Stimulated activated CD4-positive, alpha-beta T cell treated with anti-CD3 and anti-CD28 coated beads, Interleukin-2, amount 100 ng/mL, for 4 hours (primary cell): ENCODE measurements around the gene GOLGA7B.

ENCODE experiments used
- DNase-seq: peaks from one replicate; pipeline ENCODE4 v3.0.0-alpha.2; 2020; ENCODE audit warnings: low read depth

The GOLGA7B gene

DNA sequence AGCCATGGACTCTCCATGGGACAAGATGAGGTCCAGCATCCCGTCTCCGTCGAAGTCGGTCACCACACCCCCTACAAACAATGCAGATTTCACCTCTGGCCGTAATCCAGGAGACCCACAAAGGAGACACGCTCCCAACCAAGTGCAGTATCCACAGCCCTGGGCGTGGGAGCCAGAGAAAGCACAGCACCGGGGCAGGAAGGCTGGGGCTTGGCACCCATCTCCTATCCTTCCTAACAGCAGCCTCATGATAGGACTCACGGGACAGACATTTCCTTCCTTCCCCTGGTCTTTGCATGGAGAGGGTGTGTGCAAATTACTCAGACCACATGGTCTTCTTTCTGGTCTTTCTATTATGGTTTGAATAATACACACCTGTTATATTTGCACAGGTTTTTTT is 46.3 kb downstream of the GOLGA7B start:
- DNase-seq = no peak

GRCh38 chr10:97896756-97897358 is 47.2 kb downstream of the GOLGA7B start:
- no peak for DNase-seq

DNA sequence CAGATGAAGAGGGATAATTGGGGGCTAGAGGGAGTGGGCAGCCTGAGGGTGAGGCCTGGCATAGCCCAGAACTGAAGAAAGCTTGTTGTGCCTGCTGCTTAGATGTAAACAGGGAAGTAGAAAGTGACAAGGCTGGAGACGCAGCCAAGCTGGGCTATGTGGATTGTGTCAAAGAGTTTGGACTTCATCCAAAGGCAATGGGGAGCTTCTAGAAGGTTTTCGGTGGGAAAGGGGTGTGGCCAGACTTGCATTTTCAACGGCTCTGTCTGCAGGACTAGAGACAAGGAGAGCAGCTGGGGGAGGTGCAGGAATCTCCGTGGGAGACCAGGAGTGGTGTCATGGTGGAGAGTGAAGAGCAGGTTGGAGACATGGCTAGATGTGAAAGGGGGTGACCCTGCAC is 48.8 kb downstream of the GOLGA7B start:
- no peak for DNase-seq

DNA sequence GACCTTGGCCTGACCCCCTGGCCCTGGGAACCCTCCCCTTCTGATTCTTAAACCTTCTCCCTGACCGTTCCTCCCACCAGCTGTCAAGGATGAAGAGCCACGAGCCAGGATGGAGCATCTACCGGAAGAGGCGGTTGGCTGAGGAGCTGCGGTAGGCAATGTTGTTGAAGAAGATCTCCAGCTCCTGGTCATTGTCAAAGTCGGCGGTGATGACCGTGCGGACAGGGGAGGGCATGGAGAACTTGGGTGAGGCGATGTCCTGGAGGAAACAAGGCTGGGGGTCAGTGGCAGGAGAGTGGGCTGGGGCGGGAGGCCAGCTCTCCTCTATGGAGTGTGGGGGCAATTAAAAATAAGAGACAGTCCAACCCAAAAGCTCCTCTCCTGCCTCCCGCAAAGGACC is 51.7 kb downstream of the GOLGA7B start:
- no peak for DNase-seq

GRCh38 chr10:97903128-97904017 is 53.7 kb downstream of the GOLGA7B start:
- no peak for DNase-seq

DNA sequence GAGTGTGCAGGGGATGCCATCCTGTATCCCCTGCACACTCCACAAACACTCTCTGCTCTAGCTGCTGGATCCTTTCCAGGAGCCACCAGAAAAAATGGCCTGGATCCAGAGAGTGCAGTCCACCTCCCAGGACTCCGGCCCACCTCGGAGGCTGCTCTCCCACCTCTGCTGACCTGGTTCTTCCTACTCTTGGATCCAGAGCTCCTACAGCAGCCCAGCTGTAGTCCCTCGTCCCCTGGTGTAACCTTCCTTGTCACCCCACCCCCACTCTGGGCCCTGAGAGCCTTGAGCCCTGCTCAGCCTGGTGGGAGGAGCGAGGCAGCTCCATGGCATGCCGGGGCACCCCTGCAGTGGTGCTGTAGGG is 54.4 kb downstream of the GOLGA7B start:
- no peak for DNase-seq

- no peak for DNase-seq
These were observed 54.9 kb downstream of the GOLGA7B start for GRCh38 chr10:97904576-97904975.

GRCh38 chr10:97905276-97905675 is 55.6 kb downstream of the GOLGA7B start:
- no peak for DNase-seq

GRCh38 chr10:97907211-97907610 is 57.6 kb downstream of the GOLGA7B start:
- DNase-seq = no peak

DNA sequence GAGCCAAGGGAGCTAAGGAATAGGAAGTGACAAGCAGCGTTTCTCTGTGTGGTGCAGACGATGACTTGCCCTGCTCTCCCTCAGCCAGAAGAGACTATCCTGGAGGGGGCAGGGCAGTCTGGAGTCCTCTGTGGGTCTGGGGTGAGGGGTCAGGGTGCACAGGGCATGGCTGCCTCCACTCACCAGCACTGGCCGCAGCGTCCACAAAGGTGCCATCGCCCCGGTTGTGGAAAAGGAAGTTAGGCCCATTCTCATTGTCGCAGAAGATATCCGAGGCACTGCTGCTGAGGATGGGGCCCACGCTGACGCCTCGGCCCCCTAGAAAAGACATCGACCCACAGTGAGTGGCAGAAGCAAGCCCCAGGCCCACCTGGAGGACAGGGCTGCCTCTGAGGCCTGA is 58.2 kb downstream of the GOLGA7B start:
- DNase-seq = no peak

DNA sequence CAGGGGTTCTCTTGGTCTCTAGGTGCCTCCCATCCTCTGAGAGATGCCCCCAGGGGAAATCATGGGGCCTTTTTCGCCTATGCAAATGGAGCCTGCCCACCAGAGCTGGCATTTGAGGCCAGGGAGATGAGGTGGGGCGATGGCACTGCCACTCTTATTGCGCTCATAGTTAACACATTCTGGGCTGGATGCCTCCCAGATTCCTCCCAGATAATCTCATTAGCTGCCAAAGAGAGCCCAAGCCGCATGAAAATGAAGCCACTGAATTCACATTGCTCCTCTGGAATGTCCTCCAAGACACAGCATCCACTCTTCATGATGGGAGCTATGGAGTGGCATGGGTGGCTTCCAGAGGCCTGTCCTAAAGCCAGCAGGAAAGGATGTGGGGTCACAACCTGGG is 61.0 kb downstream of the GOLGA7B start:
- DNase-seq = no peak

DNA sequence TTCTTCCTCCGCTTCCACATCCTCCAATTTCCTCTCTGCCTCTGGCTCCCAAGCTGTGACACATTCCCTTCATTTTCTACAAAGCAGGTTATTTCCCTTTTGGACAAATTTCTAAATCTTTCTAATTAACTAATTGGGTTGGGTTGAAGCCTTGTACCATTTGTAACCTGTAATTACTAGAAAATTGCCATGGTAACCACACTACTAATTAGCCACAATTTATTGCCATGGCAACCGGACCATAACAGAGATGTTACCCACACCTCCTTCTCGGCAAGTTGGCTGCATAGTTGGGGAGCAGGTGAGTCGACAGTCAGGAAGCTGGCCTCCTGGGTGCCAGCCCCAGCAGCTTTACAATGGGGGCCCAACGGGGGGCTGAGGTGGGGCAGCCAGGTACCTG is 61.6 kb downstream of the GOLGA7B start:
- DNase-seq = no peak

- no peak for DNase-seq
These were observed 63.5 kb downstream of the GOLGA7B start for GRCh38 chr10:97913193-97913592.

DNA sequence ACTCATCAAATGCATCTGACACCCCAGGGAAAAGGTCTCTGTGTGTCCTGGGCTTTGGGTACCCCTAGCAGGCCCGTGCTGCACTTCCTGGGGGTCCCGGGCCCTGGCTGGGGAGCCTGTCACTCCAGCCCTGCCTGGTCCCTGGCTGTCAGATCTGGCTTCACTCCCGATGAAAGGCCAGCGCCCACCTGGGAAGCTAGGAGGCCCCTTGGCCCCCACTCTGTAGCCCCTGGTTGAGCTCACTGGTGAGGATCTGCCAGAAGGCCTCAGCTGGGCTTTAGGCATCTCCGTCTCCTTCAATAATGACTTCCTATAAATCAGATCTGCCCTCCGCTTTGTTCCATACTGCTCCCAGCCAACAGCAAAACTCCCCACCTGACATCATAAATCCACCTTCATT is 64.0 kb downstream of the GOLGA7B start:
- DNase-seq = no peak

DNA sequence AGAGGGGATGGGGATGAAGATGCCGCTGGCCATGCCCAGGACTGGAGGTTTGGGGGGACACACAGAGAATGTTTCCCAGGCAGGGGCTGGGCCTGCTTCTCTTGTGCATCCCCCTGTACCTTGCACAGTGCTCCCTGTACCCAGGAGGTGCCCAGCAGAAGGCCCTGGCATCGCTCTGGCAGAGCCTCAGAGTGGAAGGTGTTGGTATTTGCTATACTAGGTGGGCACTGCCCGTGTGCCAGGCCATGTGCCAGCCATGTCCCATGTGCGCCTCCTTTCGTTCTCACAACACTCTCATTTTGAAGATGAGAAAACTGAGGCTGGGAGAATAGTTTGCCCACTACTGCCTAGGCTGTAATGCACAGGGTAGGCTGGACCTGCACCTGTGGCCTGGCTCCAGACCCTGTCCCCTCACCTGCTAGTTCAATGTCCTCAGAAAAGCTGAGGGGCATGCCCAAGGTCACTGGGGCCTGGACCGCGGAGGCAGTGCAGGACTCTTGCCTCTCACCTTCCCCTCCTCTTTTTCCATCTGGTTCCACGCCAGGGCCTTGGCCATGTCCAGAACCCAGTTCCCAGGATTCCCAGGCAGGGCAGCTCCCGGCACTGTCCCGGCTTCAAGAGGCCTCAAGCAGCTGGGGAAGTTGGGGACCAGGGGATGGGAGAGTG is 64.7 kb downstream of the GOLGA7B start:
- no peak for DNase-seq

DNA sequence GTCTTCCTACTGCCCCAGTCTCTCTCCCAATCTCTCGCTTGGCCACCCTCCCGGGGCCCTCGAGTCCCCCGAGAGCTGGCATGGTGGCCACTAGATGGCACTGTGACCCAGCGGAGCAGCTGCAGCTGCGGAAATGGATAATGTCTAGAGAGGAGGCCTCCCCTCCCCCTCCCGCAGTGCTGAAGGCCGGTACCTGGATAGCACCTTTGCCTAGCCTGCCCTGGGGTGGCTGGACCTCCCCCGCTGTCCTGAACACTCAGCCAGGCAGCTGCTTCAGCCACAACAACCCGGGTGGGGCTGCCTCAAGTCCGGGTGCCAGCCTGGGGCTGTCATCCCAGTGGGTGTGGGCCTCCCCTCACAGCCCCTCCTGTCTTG is 65.2 kb downstream of the GOLGA7B start:
- DNase-seq = peak; percentile 52

- DNase-seq = no peak
These were observed 65.9 kb downstream of the GOLGA7B start for GRCh38 chr10:97915346-97916131.

GRCh38 chr10:97916586-97916985 is 66.9 kb downstream of the GOLGA7B start:
- no peak for DNase-seq

DNA sequence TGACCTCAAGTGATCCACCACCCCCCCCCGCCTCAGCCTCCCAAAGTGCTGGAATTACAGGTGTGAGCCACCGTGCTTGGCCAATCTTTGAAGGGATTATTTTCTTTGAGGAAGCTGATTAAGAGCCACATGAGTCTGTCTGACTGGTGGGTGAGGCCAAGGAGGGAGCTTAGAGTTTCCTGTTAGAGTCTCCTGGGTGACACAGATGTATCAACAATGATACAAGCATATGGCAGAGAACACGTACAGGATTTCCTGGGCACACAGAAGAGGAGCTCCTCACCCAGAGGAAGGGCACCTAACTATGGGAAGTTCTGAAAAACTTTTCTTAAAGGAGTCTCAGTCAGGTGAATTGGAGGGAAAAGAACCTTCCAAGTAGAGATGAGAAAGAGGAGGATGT is 69.4 kb downstream of the GOLGA7B start:
- DNase-seq = no peak

- DNase-seq = no peak
These were observed 71.2 kb downstream of the GOLGA7B start for GRCh38 chr10:97920865-97921264.
